GM19397 (cell line): ENCODE data around the gene DAB2.

Source experiments
- ATAC-seq: cut with Tn5 transposase; IDR thresholded peaks from one replicate; pipeline ENCODE4 v1.9.1; 2021; ENCODE audit warnings: mild to moderate bottlenecking, moderate library complexity; ENCODE audit not compliant: unreplicated experiment

DAB2 gene

DNA sequence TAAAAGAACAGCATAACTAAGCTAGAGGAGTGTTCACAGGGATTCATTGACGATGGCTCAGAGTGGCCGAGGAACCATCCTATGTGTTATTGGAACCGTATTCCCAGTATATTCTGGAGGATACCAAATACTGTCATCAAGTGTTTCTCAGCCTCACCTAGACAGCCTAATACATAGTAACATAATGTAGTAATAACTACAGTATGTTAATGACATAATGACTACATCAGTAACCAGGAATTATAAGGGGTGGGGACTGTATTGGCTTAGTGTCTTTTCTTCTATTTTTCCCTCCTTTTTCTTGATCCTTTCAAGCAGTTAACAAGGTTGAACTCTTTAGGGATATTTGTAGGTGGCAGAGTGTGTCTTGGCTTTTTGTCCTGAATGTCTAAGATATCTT is 33.8 kb downstream of the DAB2 start:
- no peak for ATAC-seq

DNA sequence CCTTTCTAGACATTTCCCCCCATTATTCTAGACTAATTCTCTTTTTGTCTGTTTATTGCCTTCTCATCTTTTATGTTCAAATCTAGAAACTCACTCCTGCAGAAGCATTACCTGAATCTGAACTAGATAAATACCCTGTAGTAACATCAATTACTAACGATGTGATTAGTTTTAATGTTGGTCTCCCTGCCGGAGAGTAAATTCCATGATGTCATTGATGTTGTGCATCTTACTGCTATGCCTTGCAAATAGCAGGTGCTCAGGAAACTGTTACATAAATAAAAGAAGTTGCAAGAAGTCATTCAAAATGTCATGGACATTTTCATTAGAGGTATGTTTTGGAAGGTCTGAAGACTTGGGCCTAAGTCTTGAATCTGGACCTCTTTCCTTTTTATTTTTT is 37.5 kb downstream of the DAB2 start:
- ATAC-seq, result no peak

DNA sequence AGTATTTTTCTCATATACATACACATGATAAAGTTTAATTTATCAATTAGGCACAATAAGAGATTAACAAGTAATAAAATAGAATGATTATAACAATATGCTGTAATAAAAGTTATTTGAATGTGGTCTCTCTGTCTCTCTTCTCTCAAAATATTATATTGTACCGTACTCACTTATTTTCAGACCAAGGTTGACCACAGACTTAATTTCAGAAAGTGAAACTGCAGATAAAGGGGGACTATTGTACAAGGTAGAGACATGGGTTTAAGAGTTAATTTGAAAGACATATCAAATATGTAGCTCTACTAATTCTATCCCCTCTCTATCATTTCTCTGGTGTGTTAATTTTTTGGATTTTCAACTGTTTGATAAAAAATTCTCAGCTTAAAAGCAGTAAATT is 40.5 kb downstream of the DAB2 start:
- no peak for ATAC-seq

DNA sequence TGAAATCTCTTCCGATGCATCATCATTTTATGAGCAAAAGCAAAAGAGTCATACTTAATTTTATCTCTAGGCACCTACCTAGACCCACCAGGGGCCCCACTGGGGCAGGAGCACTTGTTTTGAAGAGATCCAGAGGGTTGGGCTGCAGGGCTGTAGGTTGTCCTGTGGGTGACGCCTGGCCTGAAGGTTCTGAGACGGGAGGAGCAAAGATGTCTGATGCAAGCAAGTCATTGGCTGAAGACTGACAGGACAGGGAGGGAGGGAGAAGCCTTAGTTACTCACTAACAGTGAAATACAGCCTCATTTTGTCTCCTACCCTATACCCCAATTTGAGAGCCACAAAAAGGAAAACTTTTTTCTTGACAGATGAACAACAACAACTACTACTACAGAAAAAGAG is 43.4 kb downstream of the DAB2 start:
- ATAC-seq, result no peak

DNA sequence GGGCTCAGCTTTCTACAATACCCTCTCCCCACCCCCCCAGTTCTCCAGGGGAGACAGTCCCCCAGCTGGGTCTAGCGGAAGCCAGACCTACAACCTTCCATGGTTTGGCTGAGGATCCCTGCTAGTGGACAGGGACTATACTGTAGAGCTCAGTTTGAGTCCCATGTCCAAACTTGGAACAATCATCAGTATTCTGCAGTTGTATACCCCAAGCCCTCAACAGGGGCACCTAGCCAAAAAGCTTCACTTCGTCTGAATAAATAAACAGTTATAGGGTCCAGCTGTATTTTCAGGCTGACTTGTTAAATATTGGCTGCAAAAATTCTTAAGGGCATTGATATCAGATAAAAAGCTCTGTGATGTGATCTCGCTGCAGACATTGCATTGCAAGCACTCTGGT is 45.1 kb downstream of the DAB2 start:
- ATAC-seq, result no peak

DNA sequence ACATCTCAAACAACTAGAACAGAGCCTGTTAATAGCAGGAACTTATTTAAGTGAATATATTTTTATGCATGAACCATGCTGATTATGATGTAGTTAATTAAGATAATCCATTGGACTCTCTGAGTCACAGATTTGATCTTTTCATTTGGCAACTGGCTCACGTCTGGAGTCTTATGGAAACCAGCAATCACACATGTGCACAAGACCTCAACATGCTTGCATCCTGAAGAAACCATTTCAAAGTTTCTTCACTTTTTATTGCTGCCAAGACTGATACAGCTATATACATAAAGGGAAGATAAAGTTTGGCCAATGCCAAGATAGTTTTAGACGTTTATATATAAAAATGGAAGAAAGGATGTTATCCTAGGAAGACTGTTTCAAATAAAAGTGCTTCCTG is 47.2 kb downstream of the DAB2 start:
- no peak for ATAC-seq

DNA sequence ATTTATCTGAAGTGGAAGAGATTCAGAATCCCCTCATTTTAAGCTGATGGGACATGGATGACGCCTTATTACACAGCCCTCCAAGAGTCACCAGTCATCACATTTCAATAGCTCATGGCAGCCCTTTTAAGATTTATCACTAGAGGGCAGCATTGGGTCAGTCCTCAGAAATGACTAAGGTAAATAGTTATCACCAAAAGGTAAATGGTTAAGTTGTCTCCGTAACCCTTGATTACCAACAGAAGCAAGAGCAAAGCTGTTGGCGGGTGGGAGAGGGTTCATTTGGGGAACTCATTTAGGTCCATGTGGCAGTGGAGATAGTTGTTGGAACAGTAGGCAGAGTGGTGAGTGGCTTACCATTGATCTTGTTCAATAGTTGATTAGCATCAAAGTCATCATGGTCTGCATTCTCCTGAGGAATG is 48.5 kb downstream of the DAB2 start:
- ATAC-seq, result peak; percentile 55

DNA sequence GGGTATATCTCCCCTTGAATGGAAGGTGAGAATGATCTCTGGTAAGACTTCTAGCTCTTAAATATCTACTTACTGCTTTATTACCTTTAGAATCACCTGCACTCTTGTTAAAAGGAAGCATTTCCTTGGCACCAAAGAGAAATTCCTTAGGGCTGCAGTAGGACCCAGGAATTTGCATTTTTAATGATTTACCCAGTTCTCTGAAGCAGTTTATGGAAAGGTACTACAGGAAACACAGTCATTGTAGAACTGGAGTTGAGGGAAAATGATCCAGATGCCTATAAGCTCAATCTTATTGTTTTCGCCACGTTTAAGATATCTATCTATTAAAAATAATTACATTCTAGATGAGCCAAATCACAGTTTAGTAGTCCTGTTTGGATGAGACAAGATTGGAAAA is 51.0 kb downstream of the DAB2 start:
- no peak for ATAC-seq

DNA sequence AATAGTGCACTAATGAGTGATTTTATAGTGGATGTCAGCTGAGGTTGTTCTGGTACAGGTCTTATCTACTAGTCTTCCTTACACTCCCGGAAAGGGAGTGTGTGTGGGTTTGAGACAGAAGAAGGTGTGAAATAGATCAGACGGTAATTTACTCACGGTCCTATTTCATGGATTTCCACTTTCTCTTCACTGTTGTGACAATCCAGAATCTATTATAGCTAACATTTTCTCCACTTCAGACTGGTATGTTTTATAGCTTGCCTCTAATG is 53.5 kb downstream of the DAB2 start:
- ATAC-seq, result no peak

DNA sequence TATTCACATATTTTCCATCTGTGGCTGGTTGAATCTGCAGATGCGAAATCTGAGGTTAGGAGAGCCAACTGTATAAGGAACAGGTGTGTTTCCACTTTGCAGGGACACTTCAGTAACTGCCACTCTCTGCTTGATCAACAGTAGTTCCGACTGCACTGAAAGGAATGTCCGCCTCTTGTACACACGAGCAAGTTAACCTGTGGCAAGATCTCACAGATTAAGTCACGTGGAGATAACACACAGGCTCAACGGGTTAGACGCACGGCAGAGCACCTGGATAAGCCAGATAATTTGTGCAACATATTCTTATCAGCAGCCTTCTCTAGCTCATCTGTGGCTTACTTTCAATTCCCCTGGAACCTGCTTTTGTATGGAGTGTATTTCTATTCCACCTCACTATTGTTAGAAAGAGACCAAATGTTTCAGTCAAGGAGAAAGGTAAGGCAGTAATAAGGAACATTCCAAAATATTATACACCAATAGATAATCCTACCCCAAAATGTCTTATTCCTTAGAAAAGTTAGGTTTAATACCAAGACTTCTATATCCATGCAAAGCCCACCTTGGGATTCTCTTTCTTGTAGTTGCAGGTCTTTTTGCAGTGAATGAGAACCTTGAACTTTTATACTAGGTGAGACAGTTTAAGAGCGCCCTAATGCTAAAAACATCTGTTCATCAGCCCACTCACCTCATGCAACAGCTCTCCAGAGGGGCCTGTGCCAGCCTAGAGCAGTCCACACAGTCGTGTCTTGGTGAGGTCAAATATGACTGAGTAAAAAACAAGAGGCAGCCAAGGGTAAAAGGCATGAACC is 54.0 kb downstream of the DAB2 start:
- ATAC-seq, result no peak

DNA sequence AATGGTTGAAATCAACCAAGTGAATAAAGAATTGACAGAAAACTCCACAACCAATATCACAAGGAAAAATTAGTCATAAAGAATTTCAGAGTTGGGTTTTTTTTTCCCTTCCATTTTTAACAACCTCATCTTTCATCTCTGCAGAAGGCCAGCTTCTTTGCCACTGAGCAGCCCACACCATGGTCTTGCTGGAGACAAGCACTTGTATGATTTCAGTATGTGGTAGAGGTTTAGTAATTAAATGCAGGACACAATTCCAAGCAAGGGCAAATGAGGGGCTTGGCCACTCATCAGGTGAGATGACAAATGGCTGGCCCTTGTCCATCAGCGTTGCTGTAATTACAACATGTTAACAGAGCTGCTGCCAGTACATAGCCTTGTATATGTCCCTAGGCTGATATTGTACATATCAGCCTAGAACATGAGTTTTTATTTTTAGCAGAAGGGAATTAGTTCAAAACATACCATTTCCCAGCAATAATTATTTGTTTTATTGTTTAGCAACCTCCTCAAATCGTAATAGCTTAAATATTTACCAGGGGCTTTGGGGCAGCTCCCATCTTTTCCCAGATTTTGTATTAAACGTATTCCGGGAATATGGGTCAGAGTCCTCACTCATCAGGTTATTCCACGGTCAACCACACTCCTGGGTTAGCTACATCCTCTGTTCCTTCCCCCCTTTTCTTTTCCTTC is 55.5 kb downstream of the DAB2 start:
- no peak for ATAC-seq

DNA sequence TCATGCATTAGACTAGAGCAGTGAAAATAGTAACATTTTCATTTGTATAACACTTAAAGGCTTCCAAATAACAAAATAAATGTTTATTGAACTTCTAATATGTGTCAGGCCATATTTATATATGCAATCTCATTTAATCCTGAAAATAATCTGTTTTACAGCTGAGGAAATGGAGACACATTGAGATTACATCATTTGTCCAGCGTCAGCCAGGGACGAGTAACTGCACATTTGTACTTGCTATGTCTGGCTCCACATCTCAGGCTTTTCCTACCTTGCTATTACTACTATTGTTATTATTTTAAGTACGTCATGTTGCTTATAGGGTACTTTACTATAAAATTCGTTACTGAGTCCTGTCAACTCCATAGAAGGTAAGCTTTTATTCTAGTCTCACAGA is 56.7 kb downstream of the DAB2 start:
- ATAC-seq, result no peak

DNA sequence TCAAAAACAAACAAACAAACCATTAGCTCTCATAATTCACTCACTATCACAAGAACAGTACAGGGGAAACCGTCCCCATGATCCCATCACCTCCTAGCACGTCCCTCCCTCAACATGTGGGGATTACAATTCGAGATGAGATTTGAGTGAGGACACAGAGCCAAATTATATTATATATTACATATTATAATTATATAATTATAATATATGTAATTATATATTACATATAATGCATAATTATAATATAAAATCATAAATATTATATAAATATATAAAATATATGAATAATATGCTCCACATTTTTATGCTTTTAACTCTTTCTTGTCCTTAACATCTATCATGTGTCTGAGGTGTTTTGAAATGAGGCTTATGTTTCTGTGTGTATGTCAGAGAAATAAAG is 57.1 kb downstream of the DAB2 start:
- no peak for ATAC-seq

DNA sequence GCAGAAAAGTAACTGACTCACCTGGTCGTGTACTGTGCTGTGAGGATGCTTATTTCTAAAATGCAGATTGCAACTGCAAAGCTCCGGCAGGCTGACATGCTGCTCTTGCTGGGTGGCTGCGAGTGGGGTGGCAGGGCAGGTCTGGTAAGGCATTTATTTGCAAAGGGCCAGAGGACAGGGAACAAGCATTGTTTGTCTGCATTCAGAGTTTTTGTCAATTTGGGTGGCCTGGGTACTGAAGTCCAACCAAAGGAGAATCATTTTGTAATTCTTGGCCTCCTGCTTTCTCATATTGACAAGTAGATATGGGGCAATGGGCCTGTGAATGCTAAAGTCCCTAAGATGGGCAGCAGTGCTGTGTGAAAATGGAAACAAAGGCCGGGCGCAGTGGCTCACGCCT is 60.4 kb downstream of the DAB2 start, which contains the start of gene C9:
C9 (minus strand) TSS at position 129 of the 400 bp plus-strand sequence; CDS start at position 98, 31 bp downstream.
- ATAC-seq, result no peak

DNA sequence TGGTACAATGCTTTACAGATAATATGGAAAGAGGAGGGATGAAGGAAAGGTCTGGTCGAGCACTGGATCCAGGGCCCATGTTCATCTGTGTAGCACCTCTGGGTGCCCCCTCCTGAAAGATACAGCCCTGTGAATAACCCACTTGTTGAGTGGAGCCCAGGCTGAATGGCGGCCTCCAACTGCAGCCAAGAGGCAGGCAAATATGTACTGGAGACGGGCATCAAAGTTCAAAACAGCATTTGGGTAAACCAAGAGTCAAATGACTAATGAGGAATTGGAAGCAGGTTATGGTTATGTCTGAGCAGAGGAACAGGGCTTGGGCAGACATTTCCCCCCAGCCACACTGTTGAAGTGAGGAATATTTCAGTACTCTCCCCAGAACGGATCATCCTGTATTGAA is 61.6 kb downstream of the DAB2 start:
- no peak for ATAC-seq

DNA sequence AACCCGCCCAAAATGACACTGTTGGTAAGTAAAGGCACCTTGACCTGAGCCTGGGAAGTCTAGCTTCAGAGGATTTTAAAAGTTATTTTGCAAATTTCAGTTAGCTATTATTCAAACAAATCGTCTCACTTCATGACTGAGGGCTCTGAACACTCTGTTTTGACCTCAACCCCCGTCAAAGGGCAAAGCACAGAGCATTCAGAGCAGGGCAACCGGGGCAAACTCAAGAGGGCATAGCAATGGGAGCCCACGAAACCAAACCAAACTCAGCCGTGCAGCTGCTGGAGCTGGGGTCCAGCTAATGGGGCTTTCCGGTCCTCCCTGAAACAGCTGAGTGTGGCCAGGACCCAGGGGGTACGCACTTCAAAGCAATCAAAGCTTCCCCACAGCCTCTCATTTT is 62.1 kb downstream of the DAB2 start:
- ATAC-seq, result no peak

DNA sequence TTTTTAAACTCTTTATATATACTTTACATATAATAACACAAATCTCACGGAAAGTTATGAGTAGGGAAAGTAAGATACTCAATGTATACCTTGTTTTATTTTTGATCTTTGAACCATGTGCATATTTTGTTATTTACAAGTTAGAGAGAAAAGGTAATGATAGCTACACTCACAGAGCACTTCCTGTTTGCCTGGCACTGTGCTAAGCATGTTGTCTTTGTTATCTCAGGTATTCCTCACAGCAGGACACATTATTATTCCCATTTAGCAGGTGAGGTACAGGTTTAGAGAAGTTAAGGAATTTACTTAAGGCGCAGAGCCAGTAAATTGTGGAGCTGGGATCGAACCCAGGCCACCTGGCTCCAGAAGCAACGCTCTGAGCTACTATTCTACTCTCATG is 63.5 kb downstream of the DAB2 start:
- ATAC-seq, result no peak

DNA sequence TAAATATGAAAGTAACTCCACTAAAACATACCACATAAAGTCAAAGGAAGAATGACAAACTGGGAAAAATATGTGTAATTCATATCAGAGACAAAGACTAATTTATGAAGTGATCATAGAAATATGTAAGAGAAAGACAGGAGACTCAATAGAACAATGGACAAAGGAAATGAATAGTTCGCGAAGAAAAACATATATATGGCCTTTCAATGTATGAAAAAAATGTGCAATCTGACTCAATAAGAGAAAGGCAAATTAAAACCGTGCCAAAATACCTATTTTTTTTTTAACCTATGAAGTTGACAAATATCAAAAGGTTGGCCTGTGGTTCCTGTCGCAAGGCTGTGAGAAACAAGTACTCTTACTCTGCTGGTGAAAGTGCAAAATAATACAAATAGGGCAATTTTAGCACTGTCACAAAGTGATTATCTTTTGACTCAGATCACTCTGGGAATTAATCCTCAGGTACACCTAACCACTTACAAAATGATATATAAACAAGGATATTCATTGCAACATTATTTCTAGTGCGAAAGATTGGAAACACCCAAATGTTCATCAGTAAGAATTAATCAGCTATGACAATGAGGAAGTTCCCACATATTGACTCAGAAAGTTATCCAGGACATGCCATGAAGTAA is 64.2 kb downstream of the DAB2 start:
- ATAC-seq, result no peak

DNA sequence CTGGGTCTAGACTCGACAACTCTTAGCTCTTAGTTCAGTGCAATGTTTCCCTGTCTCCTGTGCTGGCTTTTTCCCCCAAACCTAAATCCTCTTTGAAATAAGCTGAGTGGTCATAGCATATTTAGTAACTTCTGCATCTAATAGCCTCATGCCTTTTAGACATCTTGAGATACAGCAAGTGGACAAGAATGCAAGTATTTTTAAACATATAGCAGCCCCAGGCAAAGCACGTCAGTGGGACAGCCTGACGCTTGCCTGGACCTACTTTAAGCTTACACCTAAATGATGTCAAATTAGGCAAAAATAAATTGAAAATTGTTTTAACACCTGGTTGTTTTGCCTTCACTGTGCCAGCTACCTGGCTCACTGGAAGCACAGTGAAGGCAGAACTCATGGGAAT is 68.5 kb downstream of the DAB2 start:
- ATAC-seq, result no peak

DNA sequence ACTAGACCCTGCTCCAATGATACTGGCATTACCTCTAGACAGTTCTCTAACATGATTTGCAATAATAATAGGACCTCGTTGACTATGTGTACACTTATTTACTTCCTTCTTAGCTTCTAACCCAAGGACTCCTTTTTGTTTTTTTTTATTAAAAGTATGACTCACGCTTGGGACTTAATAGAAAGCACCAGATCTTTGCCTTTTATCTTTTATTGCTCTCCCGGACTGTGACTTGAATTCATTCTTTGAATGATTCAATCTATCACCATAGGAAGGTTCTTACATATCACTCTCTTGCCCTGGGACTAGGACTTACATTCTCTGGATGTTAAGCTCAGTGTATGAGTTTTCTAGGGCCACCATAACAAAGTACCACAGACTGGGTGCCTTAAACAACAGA is 69.5 kb downstream of the DAB2 start:
- ATAC-seq, result no peak

DNA sequence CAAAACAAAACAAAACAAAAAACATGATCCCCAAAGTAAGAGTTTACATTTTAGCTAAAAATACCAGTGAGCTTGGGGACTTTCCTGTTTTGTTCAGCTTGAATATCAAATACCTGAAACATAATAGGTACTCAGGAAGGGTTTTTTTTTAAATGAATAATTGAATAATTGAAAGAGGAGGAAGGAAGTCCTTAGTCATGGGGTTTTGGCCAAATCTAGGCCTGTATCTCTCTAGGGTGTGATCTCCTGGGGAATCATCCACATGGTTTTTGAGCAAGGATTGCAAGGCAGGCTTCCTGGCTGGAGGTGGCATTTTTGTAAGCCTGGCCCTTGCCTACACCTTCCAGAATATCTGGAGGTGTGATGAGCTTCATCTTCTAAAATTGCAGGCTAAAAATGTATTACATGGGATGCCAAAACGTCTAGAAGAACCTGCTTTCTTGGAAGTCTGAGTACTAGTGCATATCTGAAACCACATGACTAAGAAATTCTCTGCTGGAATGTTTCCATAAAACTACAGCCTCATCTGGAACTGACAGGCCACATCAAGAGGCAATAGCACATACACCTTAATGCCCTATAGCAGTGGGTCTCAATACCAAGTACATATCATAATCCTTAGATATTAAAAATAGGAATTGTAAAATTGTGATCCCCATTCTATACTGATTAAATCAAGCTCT is 70.9 kb downstream of the DAB2 start:
- ATAC-seq, result no peak

DNA sequence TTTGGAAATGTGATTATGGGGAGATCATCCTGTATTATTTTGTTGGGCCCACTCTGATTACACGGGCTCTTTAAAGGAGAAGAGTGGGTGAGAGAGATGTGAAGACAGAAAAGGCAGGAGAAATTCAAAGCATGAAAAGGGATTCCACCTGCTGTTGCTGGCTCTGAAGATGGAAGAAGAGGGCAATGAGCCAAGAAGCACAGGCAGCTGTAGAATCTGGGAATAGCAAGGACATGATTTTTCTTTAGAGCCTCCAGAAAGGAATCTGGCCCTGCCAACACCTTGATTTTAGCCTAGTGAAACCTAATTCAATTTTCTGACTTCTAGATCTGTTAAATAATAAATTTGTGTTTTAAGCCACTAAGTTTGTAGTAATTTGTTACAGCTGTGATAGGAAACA is 71.8 kb downstream of the DAB2 start:
- ATAC-seq, result no peak
